K562 (cell line): ENCODE data around the gene SLC2A8. TPM values are rescaled to one million over a fixed set of nuclear protein-coding genes. Genes with fewer than 3 reads are reported as not detected.
A peak's percentile ranks its signal among the peaks of the same experiment; 100 is the strongest.

ENCODE experiments used
- CC2D1A ChIP-seq: fragments of 450-650 bp; IDR thresholded peaks from 2 replicates; pipeline ENCODE4 v1.6.1; 2017; ENCODE audit warnings: mild to moderate bottlenecking
- FOXK1 ChIP-seq: sonication (generic); formaldehyde crosslinking; IDR thresholded peaks from 2 replicates; pipeline ENCODE4 v1.8.0; 2022; ENCODE audit warnings: missing genetic modification reagents, mild to moderate bottlenecking, borderline replicate concordance
- HDAC1 ChIP-seq, 2 experiments: fragments of 450-650 bp; IDR thresholded peaks; 2 replicates each; pipeline ENCODE4 v1.6.1; 2016 to 2017; ENCODE audit warnings: inconsistent platforms in 1 of 2, mild to moderate bottlenecking in 1 of 2, moderate library complexity in 1 of 2
- HDAC8 ChIP-seq: fragments of 450-650 bp; IDR thresholded peaks from 2 replicates; pipeline ENCODE4 v1.6.1; 2016; ENCODE audit warnings: mild to moderate bottlenecking, missing genetic modification characterization, moderate library complexity, missing compliant biosample characterization
- HDGF ChIP-seq: fragments of 450-650 bp; IDR thresholded peaks from 2 replicates; pipeline ENCODE4 v1.6.1; 2016
- PHB2 ChIP-seq: fragments of 450-650 bp; IDR thresholded peaks from 2 replicates; pipeline ENCODE4 v1.6.1; 2017; ENCODE audit warnings: low read depth
- STAG1 ChIP-seq: sonication (generic); formaldehyde crosslinking; IDR thresholded peaks from 2 replicates; pipeline ENCODE4 v1.5.0; 2020; ENCODE audit warnings: missing genetic modification reagents, borderline replicate concordance
- TEAD1 ChIP-seq, 2 experiments: fragments of 450-650 bp in 1 of 2; sonication (generic) in 1 of 2; formaldehyde crosslinking; IDR thresholded peaks; 2 replicates each; pipeline versions ENCODE4 v1.4.0 to v1.8.0; 2020 to 2022; ENCODE audit warnings: mild to moderate bottlenecking in 2 of 2, missing genetic modification reagents in 1 of 2
- TFAP4 ChIP-seq: sonication (generic); formaldehyde crosslinking; IDR thresholded peaks from 2 replicates; pipeline ENCODE4 v1.8.0; 2022; ENCODE audit warnings: missing genetic modification reagents, mild to moderate bottlenecking, moderate library complexity, borderline replicate concordance
- TGIF2 ChIP-seq: sonication (generic); formaldehyde crosslinking; IDR thresholded peaks from 2 replicates; pipeline ENCODE4 v1.8.1; 2022; ENCODE audit warnings: mild to moderate bottlenecking, missing genetic modification reagents, moderate library complexity
- ZBTB49 ChIP-seq: sonication (generic); formaldehyde crosslinking; IDR thresholded peaks from 2 replicates; pipeline ENCODE4 v1.8.0; 2022; ENCODE audit warnings: missing genetic modification reagents, mild to moderate bottlenecking, borderline replicate concordance
- ZNF232 ChIP-seq: sonication (generic); formaldehyde crosslinking; IDR thresholded peaks from 2 replicates; pipeline ENCODE4 v1.8.0; 2022; ENCODE audit warnings: mild to moderate bottlenecking, missing genetic modification reagents
- ZNF280A ChIP-seq: fragments of 450-650 bp; IDR thresholded peaks from 2 replicates; pipeline ENCODE4 v1.6.1; 2018; ENCODE audit warnings: mild to moderate bottlenecking, low read depth; ENCODE audit not compliant: partially characterized antibody
- polyA plus RNA-seq, 8 experiments: library from polyadenylated mRNA; depleted of rRNA in 4 of 8; stranded (reverse) in 5 of 8; unstranded in 3 of 8; fragments of >200 nt; fragmentation: Nextera tagmentation in 2 of 8; fragmentation: Illumina TruSeq in 1 of 8; extraction: Ambion mirVana in 2 of 8; extraction: Trizol in 1 of 8; gene quantifications; 2 replicates each; pipeline versions ENCODE4 v1.2.1 to v1.2.3, GENCODE V29; 2011 to 2014; ENCODE audit warnings: inconsistent platforms in 1 of 8, missing spikeins in 1 of 8
- total RNA-seq, 7 experiments: library from RNA; depleted of rRNA in 6 of 7; stranded (reverse); fragments of >200 nt in 6 of 7; fragmentation: Illumina TruSeq in 2 of 7; extraction: Trizol in 2 of 7; gene quantifications; 2 replicates each; pipeline versions ENCODE4 v1.2.1 to v1.2.3, GENCODE V29; 2011 to 2021; ENCODE audit warnings: low replicate concordance in 1 of 7
- TF ChIP-seq, protein P1 (sequence below): fragments of 450-650 bp; conservative IDR thresholded peaks from 2 replicates; pipeline ENCODE4 v1.6.1; 2016; ENCODE audit warnings: missing genetic modification characterization, low read depth, mild to moderate bottlenecking, control low read depth, missing compliant biosample characterization
- TF ChIP-seq, protein P2 (sequence below): fragments of 200-800 bp; sonication (Bioruptor generic); IDR thresholded peaks from 2 replicates; pipeline ENCODE4 v1.6.1; 2017; ENCODE audit warnings: missing genetic modification characterization, missing compliant biosample characterization

Gene SLC2A8
- total and polyA plus RNA-seq, 9 of the 15 experiments (the other 6 are each of a cell fraction or from before 2014, with no cell fraction given), result 0.13 to 12.9 (median 5.2) TPM

DNA sequence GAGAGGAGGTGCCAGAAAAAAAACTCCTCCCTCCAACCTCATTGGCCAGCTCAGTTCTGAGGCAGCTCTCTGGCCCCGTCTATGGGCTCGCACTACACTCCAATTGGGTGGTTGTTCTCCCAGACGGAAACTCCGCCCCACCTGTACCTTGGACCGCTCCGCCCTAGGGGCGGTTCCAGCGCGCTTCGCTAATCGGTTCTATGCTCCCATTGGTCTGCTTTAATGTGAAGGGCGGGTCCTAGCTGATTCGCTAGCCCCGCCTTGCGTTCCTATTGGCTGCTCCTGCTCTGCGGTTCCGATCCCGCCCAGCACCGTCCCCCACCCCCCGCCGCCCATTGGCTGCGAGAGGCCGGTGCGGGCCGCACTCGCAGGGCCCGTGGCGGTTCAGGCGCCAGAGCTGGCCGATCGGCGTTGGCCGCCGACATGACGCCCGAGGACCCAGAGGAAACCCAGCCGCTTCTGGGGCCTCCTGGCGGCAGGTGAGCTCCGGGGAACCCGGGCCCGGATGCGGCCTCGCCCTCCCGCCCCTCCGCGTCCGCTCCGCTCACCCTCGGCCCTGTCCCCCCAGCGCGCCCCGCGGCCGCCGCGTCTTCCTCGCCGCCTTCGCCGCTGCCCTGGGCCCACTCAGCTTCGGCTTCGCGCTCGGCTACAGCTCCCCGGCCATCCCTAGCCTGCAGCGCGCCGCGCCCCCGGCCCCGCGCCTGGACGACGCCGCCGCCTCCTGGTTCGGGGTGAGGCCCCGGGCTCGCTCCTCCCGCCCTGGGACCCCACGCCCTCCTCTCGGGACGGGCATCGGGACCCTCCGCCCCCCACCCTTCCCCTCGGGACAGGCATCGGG lies at the start of gene SLC2A8 (continued):
- no peak for TF ChIP-seq ZBTB49 (CRISPR knock-in tag)
- TF ChIP-seq FOXK1 (CRISPR knock-in tag), result 0 out of 2 replicates have a peak, but pooled peaks have one; percentile 9
- TF ChIP-seq HDAC8 (tag), result peak; percentile 48; the same call in 1 of the 2 replicates
- TF ChIP-seq TFAP4 (CRISPR knock-in tag), result peak; percentile 10; the same call in 1 of the 2 replicates
- no peak; a peak in 2 of 4 replicates for TF ChIP-seq TEAD1 (CRISPR knock-in tag; IDR thresholded peaks at IDR 0.05)
- TF ChIP-seq ZNF232 (CRISPR knock-in tag), result no peak
- TF ChIP-seq TGIF2, result peak; percentile 81; the same call in 1 of the 2 replicates
- TF ChIP-seq CC2D1A, result peak; percentile 82; the same call in 1 of the 2 replicates
- TF ChIP-seq, protein P1, sequence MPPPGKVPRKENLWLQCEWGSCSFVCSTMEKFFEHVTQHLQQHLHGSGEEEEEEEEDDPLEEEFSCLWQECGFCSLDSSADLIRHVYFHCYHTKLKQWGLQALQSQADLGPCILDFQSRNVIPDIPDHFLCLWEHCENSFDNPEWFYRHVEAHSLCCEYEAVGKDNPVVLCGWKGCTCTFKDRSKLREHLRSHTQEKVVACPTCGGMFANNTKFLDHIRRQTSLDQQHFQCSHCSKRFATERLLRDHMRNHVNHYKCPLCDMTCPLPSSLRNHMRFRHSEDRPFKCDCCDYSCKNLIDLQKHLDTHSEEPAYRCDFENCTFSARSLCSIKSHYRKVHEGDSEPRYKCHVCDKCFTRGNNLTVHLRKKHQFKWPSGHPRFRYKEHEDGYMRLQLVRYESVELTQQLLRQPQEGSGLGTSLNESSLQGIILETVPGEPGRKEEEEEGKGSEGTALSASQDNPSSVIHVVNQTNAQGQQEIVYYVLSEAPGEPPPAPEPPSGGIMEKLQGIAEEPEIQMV (tag), result peak; percentile 92
- TF ChIP-seq HDGF, result 0 out of 2 replicates have a peak, but pooled peaks have one; percentile 69
- TF ChIP-seq, protein P2, sequence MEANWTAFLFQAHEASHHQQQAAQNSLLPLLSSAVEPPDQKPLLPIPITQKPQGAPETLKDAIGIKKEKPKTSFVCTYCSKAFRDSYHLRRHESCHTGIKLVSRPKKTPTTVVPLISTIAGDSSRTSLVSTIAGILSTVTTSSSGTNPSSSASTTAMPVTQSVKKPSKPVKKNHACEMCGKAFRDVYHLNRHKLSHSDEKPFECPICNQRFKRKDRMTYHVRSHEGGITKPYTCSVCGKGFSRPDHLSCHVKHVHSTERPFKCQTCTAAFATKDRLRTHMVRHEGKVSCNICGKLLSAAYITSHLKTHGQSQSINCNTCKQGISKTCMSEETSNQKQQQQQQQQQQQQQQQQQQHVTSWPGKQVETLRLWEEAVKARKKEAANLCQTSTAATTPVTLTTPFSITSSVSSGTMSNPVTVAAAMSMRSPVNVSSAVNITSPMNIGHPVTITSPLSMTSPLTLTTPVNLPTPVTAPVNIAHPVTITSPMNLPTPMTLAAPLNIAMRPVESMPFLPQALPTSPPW, result peak; percentile 44
- TF ChIP-seq HDAC1 (IDR thresholded peaks at IDR 0.05), result no peak
- TF ChIP-seq STAG1 (CRISPR knock-in tag), result 0 out of 2 replicates have a peak, but pooled peaks have one; percentile 27
- no peak for TF ChIP-seq PHB2
- TF ChIP-seq ZNF280A, result no peak
